ENCODE results near the gene TP53AIP1.
"Not testable (repeated sequence)": the region's sequence is repeated elsewhere in the genome, so short reads cannot be mapped to it uniquely, and the experiment has no call there.

TP53AIP1 gene

GRCh38 chr11:128924510-128925249, 18.0 kb downstream of the TP53AIP1 start:
- DNase-seq = no peak

GRCh38 chr11:128924104-128924503, 18.6 kb downstream of the TP53AIP1 start:
- no peak for DNase-seq

- DNase-seq = no peak
Observed at GRCh38 chr11:128921793-128922192, 20.9 kb downstream of the TP53AIP1 start.

GRCh38 chr11:128920666-128921065, 22.0 kb downstream of the TP53AIP1 start:
- no peak for DNase-seq

- DNase-seq = not testable (repeated sequence)
Observed at GRCh38 chr11:128919635-128920034, 23.0 kb downstream of the TP53AIP1 start.

GRCh38 chr11:128919216-128919615, 23.5 kb downstream of the TP53AIP1 start:
- no peak for DNase-seq

- DNase-seq = no peak
Observed at GRCh38 chr11:128917144-128917724, 25.4 kb downstream of the TP53AIP1 start.

GRCh38 chr11:128916681-128917080, 26.0 kb downstream of the TP53AIP1 start:
- no peak for DNase-seq

GRCh38 chr11:128916037-128916572, 26.6 kb downstream of the TP53AIP1 start:
- no peak for DNase-seq

GRCh38 chr11:128915149-128915521, 27.5 kb downstream of the TP53AIP1 start:
- DNase-seq = no peak

GRCh38 chr11:128914216-128915148, 28.2 kb downstream of the TP53AIP1 start:
- DNase-seq = no peak

- DNase-seq = no peak
Observed at GRCh38 chr11:128913806-128914205, 28.9 kb downstream of the TP53AIP1 start.

- DNase-seq = no peak
Observed at GRCh38 chr11:128911701-128912100, 31.0 kb downstream of the TP53AIP1 start.

GRCh38 chr11:128911239-128911638, 31.4 kb downstream of the TP53AIP1 start:
- no peak for DNase-seq

- DNase-seq = no peak
Observed at GRCh38 chr11:128910576-128910975, 32.1 kb downstream of the TP53AIP1 start.

- DNase-seq = no peak
Observed at GRCh38 chr11:128909438-128910125, 33.1 kb downstream of the TP53AIP1 start.

- DNase-seq = no peak
Observed at GRCh38 chr11:128908391-128909246, 34.1 kb downstream of the TP53AIP1 start.

GRCh38 chr11:128907585-128907984, 35.1 kb downstream of the TP53AIP1 start:
- DNase-seq = no peak

GRCh38 chr11:128906185-128907050, 36.3 kb downstream of the TP53AIP1 start:
- no peak for DNase-seq

- peak; percentile 27 for DNase-seq
Observed at GRCh38 chr11:128905345-128906184, 37.1 kb downstream of the TP53AIP1 start.
